ENCODE data around the gene CD6.
A peak's percentile ranks its signal among the peaks of the same experiment; 100 is the strongest.
"Not testable (repeated sequence)": the region's sequence is repeated elsewhere in the genome, so short reads cannot be mapped to it uniquely, and the experiment has no call there.

CD6 gene

DNA sequence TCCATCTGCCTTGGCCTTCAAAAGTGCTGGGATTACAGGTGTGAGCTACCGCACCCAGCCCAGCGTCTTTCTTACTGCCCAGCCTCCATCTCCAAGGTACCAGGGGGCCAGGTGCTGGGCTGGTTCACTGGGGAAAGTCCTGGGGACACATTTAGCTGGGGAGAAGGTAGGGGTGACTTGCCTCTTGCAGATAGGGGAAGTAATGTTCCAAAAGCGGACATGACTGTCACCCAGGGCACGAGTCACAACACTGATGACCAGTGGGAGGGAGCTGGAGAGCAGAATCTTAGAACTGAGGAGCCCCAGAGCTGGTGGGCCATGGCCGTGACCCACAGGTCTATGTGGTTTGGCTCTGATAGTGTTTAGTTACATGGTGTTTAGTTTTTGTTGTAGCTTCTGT lies 17.1 kb upstream of the CD6 start:
- DNase-seq, result no peak

DNA sequence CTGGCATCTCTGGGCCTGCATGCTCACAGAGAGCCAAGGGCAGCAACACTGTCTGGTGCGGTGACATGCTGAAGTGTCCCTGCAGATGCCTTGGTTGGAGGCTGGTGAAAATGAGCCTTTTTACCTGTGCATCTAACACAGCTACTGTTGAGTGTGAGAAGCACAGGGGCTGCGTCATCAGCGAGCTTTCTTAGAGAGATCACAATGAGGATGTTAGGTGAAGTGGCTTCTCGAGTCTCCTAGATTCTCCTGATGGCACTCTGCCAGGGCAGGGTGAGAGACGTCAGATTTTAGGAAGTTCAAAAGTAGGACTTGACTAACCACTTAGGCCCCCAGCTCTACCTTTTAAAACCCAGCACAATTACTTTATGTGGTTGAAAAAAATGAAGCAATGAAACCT lies 15.9 kb upstream of the CD6 start:
- DNase-seq, result no peak

DNA sequence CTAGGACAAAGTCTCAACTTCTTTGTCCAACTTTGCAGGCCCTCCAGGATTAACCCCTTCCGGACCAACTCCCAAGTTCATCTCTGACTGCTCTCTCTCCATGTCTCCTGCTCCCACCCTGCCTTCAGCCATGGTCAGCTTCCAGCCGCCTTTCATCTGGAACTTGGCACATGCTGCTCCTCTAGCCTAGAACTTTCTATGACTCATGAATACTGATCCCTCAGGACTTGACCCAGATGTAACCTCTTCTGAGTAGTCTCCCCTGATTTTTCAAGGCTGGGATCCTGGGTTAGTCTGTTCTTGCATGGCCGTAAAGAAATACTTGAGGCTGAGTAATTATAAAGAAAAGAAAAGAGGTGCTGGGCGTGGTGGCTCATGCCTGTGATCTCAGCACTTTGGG lies 14.3 kb upstream of the CD6 start:
- no peak for DNase-seq

DNA sequence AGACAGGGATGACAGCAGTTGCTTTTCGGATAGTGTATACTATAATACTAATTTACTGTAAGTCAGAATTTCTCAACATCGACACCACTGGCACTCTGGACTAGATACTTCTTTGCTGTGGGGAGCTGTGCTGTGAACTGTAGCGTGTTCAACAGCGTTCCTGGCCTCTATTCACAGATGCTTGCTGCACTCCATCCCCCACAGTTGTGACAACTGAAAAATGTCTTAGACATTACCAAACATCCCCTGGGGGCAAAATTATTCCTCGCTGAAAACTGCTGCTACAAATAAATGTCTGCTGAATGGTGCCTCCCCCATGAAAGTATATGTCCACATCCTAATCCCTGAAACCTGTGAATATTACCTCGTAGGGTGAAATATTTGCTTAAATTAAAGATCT lies 12.0 kb upstream of the CD6 start:
- DNase-seq, result no peak

DNA sequence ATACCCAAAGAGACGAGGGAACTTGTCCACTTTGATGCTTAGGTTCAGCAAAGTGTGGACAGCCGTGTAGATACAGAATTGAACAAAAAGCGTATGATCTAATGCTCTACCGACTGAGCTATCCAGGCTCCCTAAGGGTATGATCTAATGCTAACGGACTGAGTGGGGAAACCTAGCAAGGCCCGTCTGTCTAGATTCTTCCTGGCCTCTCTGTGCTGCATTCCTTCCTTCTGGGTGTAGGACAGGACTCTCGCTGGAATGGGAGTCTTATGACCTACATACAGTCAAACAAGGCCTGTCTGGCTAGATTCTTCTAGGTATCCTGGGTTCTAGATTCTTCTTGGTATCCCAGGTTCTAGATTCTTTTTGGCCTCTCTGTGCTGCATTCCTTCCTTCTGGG lies 11.1 kb upstream of the CD6 start:
- no peak for DNase-seq

DNA sequence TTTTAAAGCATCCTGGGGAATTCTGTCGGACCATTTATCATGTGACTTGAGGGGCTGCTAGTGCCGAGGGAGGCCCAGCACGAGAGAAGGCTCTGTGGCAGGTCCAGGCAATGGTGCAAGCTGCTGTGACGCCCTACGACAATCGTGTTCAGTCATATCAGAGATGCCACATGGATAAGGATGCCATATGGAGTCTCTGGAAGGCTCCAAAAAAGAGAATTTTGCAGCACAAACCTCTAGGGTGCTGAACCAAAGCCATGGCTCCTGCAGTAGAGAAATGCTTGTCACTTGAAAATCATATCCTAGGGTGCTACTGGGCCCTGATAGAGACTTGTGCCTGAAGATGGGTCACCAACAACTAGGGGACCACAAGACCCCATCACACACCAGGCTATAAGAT lies 6.7 kb upstream of the CD6 start:
- no peak for DNase-seq

DNA sequence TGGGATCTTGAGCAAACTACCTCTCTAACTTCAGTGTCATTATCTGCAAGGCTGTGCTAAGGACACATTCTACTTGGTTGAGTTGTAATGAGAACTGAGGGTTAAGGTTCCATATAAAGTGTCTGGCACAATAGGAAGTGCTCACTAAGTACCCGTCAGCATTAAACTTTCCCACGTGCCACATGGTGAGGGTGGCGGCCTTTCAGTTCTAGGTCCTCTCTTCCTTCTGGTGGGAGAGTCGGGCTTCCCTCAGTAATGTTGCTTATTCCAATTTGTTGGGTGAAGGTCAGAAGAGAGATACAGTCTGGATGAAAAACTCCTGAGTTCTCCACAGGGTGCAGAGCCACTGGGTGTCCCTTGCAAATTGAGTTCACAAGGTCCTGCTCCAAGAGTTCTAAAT lies 4.6 kb upstream of the CD6 start:
- DNase-seq, result no peak

DNA sequence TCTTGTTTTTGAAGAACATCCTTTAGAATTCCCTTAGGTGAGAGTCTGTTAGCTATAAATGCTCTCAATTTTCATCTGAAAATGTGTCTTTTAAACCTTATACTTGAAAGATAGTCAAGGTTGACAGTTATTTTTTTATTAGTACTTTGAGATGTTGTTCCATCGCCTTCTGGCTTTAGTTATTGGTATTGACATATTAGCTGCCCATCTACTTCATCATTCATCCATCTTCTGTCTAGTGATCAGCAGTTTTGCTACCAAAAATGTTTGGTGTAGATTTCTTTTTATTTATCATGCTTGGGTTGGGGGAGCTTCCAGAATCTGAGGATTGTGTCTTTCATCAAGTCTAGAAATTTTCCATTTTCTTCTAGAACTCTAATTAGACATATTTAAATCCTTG lies 3.3 kb upstream of the CD6 start:
- DNase-seq, result no peak

DNA sequence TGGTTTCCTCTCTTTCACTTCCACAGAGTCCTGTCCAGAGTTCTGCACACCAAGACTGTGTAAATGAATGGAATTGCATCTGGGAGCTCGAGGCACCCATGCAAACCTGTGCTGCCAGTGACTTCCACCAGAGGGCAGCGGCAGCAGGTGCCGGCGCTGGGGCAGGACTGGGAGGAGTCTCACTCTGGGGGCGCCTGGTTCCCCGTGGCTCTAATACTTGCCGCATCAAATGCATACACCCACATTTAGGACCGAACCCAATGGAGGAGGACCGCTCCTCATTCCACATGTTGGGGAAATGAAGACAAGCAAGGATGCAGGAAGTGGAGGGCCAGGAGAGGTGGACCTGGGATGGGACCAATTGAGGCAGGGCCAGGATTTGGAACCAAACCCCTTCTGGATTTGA lies 1.1 kb upstream of the CD6 start:
- peak; percentile 86 to 89 for DNase-seq

DNA sequence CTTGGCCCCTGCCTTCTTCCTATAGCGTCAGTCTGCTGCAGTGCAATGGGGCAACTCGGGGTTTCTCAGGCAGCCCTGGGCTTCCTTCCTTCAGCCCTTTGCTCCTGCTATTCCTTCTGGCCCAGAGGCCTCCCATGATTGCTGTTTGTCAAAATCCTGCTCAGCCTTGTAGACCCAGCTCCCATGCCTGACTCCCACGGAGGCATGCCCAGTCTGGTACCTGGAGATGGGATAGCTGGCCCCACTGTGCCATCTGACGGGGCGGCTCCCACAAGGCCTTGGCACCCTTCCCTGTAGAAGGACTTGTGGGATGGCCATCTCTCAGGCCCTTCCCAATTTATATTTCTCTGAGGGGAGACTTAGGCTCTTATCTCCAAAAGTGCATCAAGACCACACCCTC lies 590 bp upstream of the CD6 start:
- no peak for DNase-seq

DNA sequence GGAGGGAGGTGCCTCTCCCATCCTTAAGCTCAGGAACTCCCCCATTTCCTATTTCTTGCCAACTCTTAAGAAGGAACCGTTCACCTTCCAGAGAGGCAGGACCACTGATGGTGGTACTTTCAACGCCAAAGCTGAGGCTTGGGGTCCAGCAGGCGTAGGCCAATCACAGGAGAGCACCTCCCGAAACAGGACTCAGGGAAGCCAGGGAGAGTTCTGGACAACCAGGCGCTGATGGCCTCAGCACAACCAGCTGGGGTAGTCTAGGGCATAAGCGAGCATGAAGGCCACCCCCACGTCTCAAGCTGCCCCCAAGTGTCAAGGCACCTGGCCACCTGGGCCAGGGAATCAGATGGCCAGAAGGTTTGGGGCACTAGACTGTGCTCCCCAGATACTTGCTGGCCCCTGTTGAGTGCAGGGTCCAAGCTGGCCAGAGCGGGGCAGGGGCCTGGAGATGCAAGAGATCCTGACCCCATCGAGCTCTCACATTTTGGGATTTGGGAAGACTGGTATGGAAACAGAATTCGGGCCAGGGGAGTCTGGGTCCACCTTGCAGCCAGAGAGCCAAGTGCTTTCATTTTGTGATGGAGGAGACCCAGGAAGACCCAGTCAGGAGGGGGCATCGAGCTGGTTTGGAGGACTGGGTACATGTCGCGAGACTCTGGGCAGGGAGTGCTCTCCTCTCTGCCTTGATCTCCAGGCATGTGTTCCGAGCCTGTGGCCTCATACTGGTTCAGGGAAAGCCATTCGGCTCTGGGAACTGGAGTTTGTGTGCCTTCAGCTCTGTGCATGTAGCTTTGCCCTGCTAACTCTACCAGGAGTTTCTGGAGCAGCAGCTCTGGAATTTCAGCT lies 926 bp downstream of the CD6 start:
- peak in 1 of 2 donors; percentile 40 for DNase-seq

DNA sequence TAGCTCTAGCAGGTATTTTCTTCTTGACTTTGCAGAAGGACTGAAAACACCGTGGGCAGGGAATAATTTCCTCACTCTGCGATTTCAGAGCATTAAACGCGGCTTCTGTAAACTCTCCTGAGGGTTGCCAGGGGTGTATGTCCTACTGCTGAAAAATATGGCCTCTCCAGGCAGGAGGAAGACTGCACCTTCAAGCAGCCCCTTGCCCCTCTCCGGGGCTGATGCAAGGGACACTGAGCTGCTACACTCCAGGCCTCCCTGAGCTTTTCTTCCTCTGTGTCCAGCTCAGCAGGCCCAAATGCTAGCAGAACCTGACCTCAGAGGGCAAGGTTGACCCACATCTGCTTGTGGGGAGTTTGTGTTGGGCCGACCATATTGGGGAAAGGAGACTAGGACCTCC lies 2.2 kb downstream of the CD6 start:
- no peak for DNase-seq

DNA sequence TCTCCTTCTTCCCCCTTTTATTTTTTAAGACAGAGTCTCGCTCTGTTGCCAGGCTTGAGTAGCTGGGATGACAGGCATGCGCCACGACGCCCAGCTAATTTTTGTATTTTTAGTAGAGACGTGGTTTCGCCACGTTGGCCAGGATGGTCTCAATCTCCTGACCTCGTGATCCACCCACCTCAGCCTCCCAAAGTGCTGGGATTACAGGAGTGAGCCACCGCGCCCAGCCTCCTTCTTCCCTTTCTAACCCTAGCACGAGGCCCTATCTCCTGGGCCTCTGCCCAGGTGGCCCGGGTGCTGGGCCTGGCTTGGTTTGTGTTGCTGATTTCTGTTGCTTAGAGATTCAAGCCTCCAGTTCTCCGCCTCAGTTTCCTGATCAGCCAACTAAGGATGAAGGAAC lies 2.8 kb downstream of the CD6 start:
- DNase-seq, result not testable (repeated sequence)

DNA sequence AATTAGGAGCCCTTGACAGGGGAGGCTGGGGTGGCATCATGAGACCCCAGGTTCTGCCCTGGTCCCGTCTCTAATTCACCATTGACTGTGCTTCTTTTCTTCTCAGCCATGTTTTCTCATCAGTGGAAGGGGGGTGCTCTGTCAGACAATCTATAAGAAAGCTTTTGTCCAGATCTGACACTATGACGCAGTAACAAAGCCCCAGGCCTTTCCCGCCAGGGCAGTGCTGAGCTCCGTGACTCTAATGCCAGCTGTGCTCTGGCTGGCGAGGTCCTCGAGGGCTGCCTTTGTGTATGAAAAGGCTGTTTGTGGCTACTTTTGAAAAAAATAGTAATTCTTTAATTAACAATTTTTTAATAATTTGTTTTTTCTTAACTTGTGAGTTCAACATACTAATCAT lies 3.2 kb downstream of the CD6 start:
- peak in 1 of 2 donors; percentile 43 for DNase-seq

DNA sequence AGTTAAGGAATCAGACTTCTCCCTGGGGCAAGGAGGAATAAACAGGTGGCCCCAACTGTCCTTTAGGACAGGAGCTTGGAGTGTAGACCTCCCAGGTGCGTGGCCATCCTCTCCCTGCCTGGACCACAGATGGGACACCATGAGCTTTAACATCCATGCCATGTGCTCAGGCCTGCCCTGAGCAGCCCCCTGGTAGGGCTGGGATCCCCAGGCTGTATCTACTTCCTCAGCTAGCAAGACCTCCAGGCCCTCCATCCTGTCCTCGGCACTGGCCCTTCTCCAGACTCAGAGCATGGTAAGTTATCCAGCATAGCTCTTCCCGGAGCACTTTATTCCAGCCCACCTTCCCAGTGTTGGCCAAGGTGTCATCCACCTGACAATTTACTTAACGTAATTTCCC lies 5.7 kb downstream of the CD6 start:
- no peak for DNase-seq

DNA sequence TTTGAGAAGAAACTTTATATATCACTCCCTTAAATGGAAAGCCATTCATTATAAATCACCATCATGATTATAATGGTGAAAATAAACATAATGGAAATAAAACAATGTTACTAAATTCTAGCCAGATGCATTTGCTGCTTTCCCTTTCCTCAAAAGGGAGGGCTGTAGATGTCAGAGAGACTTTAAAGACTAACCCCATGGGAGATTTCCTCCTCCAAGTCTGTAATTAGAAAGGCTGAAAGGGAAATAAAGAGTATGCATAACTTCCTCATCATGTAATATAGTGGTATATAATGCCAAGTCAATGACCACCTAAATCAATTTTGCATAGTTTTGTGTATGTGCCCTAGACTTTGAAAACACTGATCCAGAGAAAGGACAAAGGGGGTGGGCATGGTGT lies 6.4 kb downstream of the CD6 start:
- no peak for DNase-seq

DNA sequence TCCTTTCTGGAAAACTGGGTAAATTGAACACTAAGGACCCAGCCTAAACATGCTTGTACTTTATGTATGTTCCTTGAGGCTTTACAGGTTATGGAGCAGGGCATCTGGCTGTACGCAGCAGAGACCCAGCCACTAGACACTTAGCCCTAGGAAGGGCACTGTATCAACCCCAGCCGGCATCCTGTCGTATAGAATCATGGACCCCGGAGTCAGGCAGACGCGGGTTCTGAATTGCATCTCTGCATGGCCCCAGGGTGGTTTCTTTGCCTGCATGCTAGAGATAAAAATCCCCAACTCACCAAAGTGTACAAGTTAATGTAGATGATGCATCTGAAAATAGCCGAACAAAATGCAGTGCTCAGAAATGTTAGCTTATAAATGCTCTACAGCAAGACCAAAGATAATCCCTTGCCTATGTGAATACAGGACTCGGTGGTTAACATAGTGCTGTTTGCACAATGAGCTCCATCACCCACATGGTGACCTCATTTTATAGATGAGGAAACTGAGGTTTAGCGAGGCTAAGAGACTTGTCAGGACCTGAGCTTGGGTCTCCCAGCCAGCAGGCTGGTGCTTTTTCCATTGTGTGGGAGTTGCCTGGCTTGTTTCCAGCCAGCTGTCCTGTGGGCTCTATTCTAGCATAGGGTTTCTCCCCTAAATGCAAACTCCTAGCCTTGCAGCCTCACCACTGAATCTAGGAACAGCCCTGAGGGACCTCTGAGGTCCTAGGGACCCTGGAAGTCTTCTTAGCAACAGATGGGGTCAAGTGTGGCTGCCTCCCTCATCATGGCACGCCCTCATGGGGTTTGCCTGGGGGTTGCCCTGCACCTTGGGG lies 7.3 kb downstream of the CD6 start:
- peak; percentile 77 to 88 for DNase-seq

DNA sequence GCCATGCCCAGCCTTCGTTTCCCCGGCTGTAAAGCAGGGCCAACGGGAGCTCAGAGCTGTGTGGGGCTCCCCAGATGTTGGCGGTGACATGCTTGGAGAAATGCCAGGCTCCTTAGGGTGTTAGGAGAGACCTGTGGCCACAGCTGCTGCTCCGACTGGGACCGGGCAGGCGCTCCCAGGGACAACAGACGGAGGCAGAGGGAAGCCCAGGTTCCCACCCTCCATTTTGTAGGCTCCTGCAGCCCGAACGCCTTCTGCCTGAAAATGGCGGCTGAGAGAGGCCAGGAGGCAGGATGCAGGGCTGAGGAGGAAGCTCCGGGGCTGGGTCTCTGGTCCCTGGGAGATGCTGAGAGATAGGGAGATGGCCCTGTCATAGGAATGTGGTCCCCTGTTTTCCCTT lies 10.0 kb downstream of the CD6 start:
- DNase-seq, result no peak

DNA sequence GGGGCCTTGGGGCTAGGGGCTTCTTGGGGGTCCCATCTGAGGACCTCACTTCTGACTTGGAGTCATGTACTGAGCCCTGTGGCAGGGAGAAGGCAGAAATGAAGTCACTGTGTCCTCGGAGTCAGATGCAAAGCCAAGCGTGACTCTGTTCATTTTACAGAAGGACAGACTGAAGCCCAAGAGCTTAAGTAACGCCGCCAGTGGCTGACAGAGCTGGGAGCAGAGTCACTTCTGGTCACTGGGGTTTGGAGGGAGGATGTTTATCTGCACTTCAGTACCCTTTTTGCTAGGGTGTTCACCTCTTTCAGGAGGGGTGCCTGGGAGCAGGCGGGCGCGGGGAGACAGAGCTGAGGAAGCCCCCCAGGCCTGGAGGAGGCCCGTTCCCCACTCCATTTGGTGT lies 10.7 kb downstream of the CD6 start:
- DNase-seq, result no peak

DNA sequence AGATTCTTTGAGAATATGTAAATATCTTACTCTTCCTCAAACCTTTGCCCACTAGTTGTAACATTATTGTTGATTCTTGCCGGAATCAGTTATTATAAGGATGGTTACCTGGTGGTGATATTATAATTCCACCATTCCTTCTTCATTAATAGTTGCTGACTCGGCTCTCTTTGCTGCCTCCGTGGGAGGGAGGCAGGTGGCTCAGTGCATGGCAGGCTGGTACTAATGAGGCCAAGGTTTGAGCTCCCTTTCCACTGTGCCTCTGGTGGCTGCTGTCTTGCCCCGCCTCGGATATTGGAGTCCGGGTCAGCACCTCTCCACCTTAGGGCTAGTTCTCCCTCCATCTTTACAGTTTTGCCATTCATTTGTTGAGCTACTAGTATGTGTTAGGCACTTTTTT lies 12.7 kb downstream of the CD6 start:
- no peak for DNase-seq

DNA sequence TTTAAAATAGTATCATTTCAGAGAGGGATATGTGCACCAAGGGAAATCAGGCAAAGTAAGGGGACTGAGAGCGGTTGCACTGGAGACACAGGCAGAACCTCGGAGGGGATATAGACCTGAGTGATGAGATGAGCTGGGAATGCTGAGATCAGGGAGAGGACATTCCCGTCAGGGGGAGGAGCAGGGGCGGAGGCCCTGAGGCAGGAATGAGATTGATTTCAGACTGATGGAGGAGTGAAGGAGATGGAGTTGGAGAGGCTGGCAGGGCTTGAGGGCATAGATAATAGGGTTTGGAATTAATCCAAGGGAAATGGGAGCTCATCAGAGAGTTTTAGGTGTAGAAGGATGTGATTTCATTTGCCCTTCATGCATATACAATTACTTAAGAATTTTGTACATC lies 13.2 kb downstream of the CD6 start:
- no peak for DNase-seq

DNA sequence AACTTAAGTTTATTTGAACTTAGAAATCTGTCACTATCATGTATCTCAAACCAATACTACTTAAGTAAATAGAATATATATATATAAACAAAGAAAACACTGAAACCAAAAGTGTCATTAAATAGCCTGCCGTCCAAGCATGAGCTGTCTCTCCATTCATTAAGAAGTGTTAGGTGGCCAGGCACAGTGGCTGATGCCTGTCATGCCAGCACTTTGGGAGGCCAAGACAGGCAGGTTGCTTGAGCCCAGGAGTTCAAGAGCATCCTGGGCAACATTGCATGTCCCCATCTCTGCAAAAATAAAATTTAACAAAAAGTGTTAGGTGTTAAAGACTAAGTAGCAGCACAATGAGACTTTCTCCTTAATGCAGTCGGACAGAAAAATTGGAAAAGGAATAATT lies 14.0 kb downstream of the CD6 start:
- DNase-seq, result no peak

DNA sequence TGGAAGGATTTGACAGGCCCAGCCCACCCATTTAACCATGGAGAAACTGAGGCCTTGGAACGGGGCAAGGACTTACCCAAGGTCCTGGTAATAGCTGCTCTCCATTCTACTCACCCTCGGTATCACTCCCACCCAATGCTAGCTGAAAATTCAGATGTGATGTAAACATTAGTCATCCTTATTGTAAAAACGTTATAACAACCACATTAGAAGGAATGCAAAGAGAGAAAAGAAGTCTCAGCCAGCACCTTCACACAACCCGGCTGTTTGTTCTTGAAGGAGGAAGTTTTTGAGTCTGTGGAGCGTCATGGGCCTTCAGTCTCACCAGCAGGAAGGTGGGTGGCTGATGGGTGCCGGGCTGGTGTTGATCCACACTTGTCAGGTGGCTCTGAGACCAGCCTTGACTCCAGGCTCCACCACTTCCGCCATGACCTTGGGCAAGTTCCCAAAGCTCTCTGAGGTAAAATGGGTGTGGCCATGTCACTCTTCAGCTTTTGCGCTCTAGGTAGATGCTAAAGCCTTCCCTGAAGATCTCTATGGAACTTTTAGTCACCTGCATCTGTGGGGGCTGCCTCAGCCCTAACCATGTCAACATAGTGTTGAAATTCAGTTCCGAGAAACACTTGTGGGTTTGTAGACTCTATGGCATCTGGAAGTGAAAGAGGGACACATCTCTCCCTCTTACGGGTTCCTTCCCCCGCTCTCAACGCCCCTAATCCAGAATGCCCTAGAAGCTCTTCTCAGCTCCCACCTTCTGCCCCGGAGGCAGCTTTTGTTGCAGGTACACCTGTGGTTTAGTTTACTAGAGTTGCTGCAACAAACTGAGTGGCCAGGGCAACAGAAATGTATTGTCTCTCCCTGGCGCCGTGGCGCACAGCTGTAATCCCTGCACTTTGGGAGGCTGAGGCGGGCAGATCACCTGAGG lies 14.8 kb downstream of the CD6 start:
- peak; percentile 87 to 88 for DNase-seq
